Cardiac muscle cell (in vitro differentiated cells and primary cell): ENCODE measurements around the gene ENPP5. TPM values are rescaled to one million over a fixed set of nuclear protein-coding genes. Genes with fewer than 3 reads are reported as not detected.
"Not testable (repeated sequence)": the region's sequence is repeated elsewhere in the genome, so short reads cannot be mapped to it uniquely, and the experiment has no call there.

ENCODE experiments used
- DNase-seq, 2 donors: peaks; one replicate each; pipeline versions ENCODE4 v3.0.0 to v3.0.0-alpha.2; 2010 to 2017; ENCODE audit warnings: low read depth in 1 of 2, low spot score in 1 of 2
- H3K27ac ChIP-seq: fragments of 200-600 bp; sonication (generic); 2 replicates; pipeline ENCODE4 v1.5.1; 2016
- H3K27me3 ChIP-seq: fragments of 200-600 bp; sonication (generic); 2 replicates; pipeline ENCODE4 v1.6.0; 2016; ENCODE audit warnings: control low read depth
- H3K36me3 ChIP-seq: fragments of 200-600 bp; sonication (generic); 2 replicates; pipeline ENCODE4 v1.5.1; 2016; ENCODE audit warnings: control low read depth
- H3K4me1 ChIP-seq: fragments of 200-600 bp; sonication (generic); 2 replicates; pipeline ENCODE4 v1.8.1; 2017; ENCODE audit warnings: low read depth, mild to moderate bottlenecking, mixed run types
- H3K4me3 ChIP-seq: fragments of 200-600 bp; sonication (generic); 2 replicates; pipeline ENCODE4 v1.5.1; 2016; ENCODE audit warnings: mild to moderate bottlenecking
- H3K9me3 ChIP-seq: fragments of 200-600 bp; sonication (generic); 2 replicates; pipeline ENCODE4 v1.5.1; 2017; ENCODE audit warnings: low read depth, mild to moderate bottlenecking, control low read depth
- CTCF ChIP-seq: IDR thresholded peaks from 2 replicates; pipeline ENCODE4 v1.5.1; 2012; ENCODE audit warnings: low read depth, mild to moderate bottlenecking, low read length
- polyA plus RNA-seq: library from polyadenylated mRNA; unstranded; fragments of >200 nt; fragmentation: Nextera tagmentation; extraction: Ambion mirVana; gene quantifications from 2 replicates; pipeline ENCODE4 v1.2.1, GENCODE V29; 2016
- total RNA-seq: library from RNA; depleted of rRNA; stranded (reverse); fragments of >200 nt; gene quantifications from 2 replicates; pipeline ENCODE4 v1.2.3, GENCODE V29; 2016

The ENPP5 gene
- total and polyA plus RNA-seq, 2 experiments from 2014 or later = 3.7 to 5.4 TPM

- Histone ChIP-seq H3K27me3 (peaks cover 20% of the 10 kb centered on the region), H3K27ac (no peak overlapping the region), H3K4me3 (no peak overlapping the region), H3K36me3 (no peaks in the 10 kb centered on the region), H3K9me3 (no peaks in the 10 kb centered on the region), H3K4me1 (no peaks in the 10 kb centered on the region)
- no peak for DNase-seq
- TF ChIP-seq CTCF = no peak
These were observed 4.1 kb upstream of the ENPP5 start for GRCh38 chr6:46174904-46175303.

- Histone ChIP-seq H3K4me3 (no peak overlapping the region), H3K36me3 (no peaks in the 10 kb centered on the region), H3K4me1 (no peaks in the 10 kb centered on the region), H3K27me3 (peaks cover 8% of the 10 kb centered on the region), H3K9me3 (no peaks in the 10 kb centered on the region), H3K27ac (no peak overlapping the region)
- TF ChIP-seq CTCF = no peak
- no peak for DNase-seq
These were observed 1.4 kb upstream of the ENPP5 start for GRCh38 chr6:46172176-46172575.

- no peak overlapping the region for H3K27ac ChIP-seq
- H3K27me3 ChIP-seq = no peaks in the 10 kb centered on the region
- H3K36me3 ChIP-seq = no peaks in the 10 kb centered on the region
- no peaks in the 10 kb centered on the region for H3K9me3 ChIP-seq
- H3K4me3 ChIP-seq = no peak overlapping the region
- no peak for TF ChIP-seq CTCF
- DNase-seq = no peak
- H3K4me1 ChIP-seq = no peaks in the 10 kb centered on the region
These were observed 10.7 kb downstream of the ENPP5 start for GRCh38 chr6:46160102-46160501.

- Histone ChIP-seq H3K27ac (no peak overlapping the region), H3K9me3 (no peaks in the 10 kb centered on the region), H3K4me1 (no peaks in the 10 kb centered on the region), H3K27me3 (no peaks in the 10 kb centered on the region), H3K4me3 (no peak overlapping the region), H3K36me3 (no peaks in the 10 kb centered on the region)
- no peak for TF ChIP-seq CTCF
- no peak for DNase-seq
These were observed 11.6 kb downstream of the ENPP5 start for GRCh38 chr6:46159229-46159628.

GRCh38 chr6:46156701-46157100 is 14.1 kb downstream of the ENPP5 start:
- H3K36me3 ChIP-seq = no peaks in the 10 kb centered on the region
- H3K9me3 ChIP-seq = no peaks in the 10 kb centered on the region
- H3K27me3 ChIP-seq = no peaks in the 10 kb centered on the region
- H3K4me1 ChIP-seq = no peaks in the 10 kb centered on the region
- no peak overlapping the region for H3K4me3 ChIP-seq
- H3K27ac ChIP-seq = no peak overlapping the region
- DNase-seq = no peak
- no peak for TF ChIP-seq CTCF

GRCh38 chr6:46149066-46149465 is 21.7 kb downstream of the ENPP5 start:
- H3K36me3 ChIP-seq, H3K4me3 ChIP-seq, H3K9me3 ChIP-seq, H3K27ac ChIP-seq, DNase-seq, H3K27me3 ChIP-seq, H3K4me1 ChIP-seq: not testable (repeated sequence)
